Ishikawa (cell line): Measurements from ENCODE around the gene SCN2B.

Source experiments
- CEBPB ChIP-seq: IDR thresholded peaks from 2 replicates; pipeline ENCODE4 v1.6.1; 2012
- TCF12 ChIP-seq: IDR thresholded peaks from 2 replicates; pipeline ENCODE4 v1.6.1; 2012; ENCODE audit warnings: low read depth
- TF ChIP-seq, protein P1 (sequence below): IDR thresholded peaks from 2 replicates; pipeline ENCODE4 v1.6.1; 2012; ENCODE audit warnings: low read depth, mild to moderate bottlenecking

DNA sequence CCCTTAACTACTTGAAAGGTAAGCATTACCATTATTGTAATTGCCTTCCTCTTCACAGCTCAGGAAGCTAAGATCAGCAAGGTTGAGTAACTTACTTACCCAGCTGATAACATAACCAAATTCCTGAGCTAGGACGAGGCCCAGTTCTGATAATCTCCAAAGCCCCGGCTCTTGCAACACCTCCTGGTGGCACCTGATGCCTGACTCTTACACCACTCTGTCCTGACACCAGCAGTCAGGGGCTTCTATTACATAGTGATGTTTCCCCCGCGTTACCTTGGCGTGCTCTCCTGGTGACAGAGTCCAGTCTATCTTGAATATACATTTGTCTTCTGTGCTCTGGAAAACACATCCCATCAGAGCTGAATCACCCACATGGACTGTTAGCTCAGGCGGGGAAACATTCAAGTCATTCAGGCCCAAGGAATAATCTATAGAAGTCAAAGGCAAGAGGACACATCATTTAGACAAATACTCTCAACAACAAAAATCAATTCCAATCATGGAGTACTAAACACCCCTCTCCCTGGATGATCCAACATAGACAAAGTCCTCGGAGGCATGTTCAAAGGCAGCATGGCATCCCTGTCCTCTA lies 35.8 kb upstream of the SCN2B start:
- no peak for TF ChIP-seq TCF12
- no peak for TF ChIP-seq CEBPB
- TF ChIP-seq, protein P1, sequence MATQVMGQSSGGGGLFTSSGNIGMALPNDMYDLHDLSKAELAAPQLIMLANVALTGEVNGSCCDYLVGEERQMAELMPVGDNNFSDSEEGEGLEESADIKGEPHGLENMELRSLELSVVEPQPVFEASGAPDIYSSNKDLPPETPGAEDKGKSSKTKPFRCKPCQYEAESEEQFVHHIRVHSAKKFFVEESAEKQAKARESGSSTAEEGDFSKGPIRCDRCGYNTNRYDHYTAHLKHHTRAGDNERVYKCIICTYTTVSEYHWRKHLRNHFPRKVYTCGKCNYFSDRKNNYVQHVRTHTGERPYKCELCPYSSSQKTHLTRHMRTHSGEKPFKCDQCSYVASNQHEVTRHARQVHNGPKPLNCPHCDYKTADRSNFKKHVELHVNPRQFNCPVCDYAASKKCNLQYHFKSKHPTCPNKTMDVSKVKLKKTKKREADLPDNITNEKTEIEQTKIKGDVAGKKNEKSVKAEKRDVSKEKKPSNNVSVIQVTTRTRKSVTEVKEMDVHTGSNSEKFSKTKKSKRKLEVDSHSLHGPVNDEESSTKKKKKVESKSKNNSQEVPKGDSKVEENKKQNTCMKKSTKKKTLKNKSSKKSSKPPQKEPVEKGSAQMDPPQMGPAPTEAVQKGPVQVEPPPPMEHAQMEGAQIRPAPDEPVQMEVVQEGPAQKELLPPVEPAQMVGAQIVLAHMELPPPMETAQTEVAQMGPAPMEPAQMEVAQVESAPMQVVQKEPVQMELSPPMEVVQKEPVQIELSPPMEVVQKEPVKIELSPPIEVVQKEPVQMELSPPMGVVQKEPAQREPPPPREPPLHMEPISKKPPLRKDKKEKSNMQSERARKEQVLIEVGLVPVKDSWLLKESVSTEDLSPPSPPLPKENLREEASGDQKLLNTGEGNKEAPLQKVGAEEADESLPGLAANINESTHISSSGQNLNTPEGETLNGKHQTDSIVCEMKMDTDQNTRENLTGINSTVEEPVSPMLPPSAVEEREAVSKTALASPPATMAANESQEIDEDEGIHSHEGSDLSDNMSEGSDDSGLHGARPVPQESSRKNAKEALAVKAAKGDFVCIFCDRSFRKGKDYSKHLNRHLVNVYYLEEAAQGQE = no peak
